ENCODE results near the gene SLC22A23. TPM values are rescaled to one million over a fixed set of nuclear protein-coding genes. Genes with fewer than 3 reads are reported as not detected.
"Not testable (repeated sequence)": the region's sequence is repeated elsewhere in the genome, so short reads cannot be mapped to it uniquely, and the experiment has no call there.

SLC22A23 gene
- total and polyA plus RNA-seq, 8 donors = 5.9 to 241 (median 18.9) TPM

GRCh38 chr6:3242768-3243167 is 214.1 kb downstream of the SLC22A23 start:
- H3K9me3 ChIP-seq = no peaks in the 10 kb centered on the region
- WGBS, 5 donors = 89 to 95% (median 92%) methylated on average over 4 of the region's 4 CpGs
- DNase-seq = no peak
- H3K4me3 ChIP-seq = no peak overlapping the region
- H3K27me3 ChIP-seq = peaks cover 0 to 17% (median 0%) of the 10 kb centered on the region in 3 donors
- no peak overlapping the region for H3K27ac ChIP-seq
- H3K4me1 ChIP-seq = peaks cover 5 to 9% (median 6%) of the 10 kb centered on the region in 4 donors
- TF ChIP-seq CTCF (IDR thresholded peaks at IDR 0.05) (no peak), POLR2A (IDR thresholded peaks at IDR 0.05) (no peak), EP300 (IDR thresholded peaks at IDR 0.05) (no peak), POLR2AphosphoS5 (IDR thresholded peaks at IDR 0.05) (no peak)
- no peaks in the 10 kb centered on the region for H3K36me3 ChIP-seq
- intact Hi-C loops (cut with DNase I; ENCODE audit: low total_unique reads) = no loop called here

GRCh38 chr6:3241745-3242144 is 215.1 kb downstream of the SLC22A23 start:
- H3K27ac ChIP-seq; DNase-seq; H3K4me3 ChIP-seq; H3K36me3 ChIP-seq; H3K9me3 ChIP-seq; H3K4me1 ChIP-seq; intact Hi-C loops (cut with DNase I; ENCODE audit: low total_unique reads): not testable (repeated sequence)
- peaks cover 0 to 20% (median 0%) of the 10 kb centered on the region in 3 donors for H3K27me3 ChIP-seq
- WGBS, 5 donors = 94 to 96% (median 94%) methylated on average over 4 of the region's 4 CpGs

- TF ChIP-seq CTCF (IDR thresholded peaks at IDR 0.05) (no peak), POLR2AphosphoS5 (IDR thresholded peaks at IDR 0.05) (no peak), EP300 (IDR thresholded peaks at IDR 0.05) (no peak), POLR2A (IDR thresholded peaks at IDR 0.05) (no peak)
- Histone ChIP-seq H3K4me1 (no peaks in the 10 kb centered on the region), H3K4me3 (no peak overlapping the region), H3K27ac (no peak overlapping the region), H3K9me3 (no peaks in the 10 kb centered on the region), H3K36me3 (no peaks in the 10 kb centered on the region), H3K27me3 (peaks cover 0 to 26% (median under 1%) of the 10 kb centered on the region in 3 donors)
- no peak for DNase-seq
- intact Hi-C loops (cut with DNase I; ENCODE audit: low total_unique reads) = no loop called here
- whole genome bisulfite sequencing, 5 donors = 73 to 89% (median 83%) methylated on average over 7 of the region's 7 CpGs
Observed at GRCh38 chr6:3240595-3240994, 216.3 kb downstream of the SLC22A23 start.

GRCh38 chr6:3239110-3239830 is 217.6 kb downstream of the SLC22A23 start:
- Histone ChIP-seq H3K4me3 (no peak overlapping the region), H3K27ac (no peak overlapping the region), H3K36me3 (no peaks in the 10 kb centered on the region), H3K9me3 (no peaks in the 10 kb centered on the region), H3K4me1 (no peaks in the 10 kb centered on the region), H3K27me3 (peaks cover 0 to 40% (median 10%) of the 10 kb centered on the region in 3 donors)
- intact Hi-C loops (cut with DNase I; ENCODE audit: low total_unique reads) = no loop called here
- DNase-seq = no peak
- TF ChIP-seq EP300 (IDR thresholded peaks at IDR 0.05) = no peak
- TF ChIP-seq CTCF (IDR thresholded peaks at IDR 0.05) = no peak
- TF ChIP-seq POLR2AphosphoS5 (IDR thresholded peaks at IDR 0.05) = no peak
- TF ChIP-seq POLR2A (IDR thresholded peaks at IDR 0.05) = no peak
- 74 to 77% (median 76%) methylated on average over 12 to 13 of the region's 13 CpGs for WGBS, 5 donors

Measured in stomach (tissue), 9 donors.